PC-9 (cell line): ENCODE results near the gene CRYL1. TPM values are rescaled to one million over a fixed set of nuclear protein-coding genes. Genes with fewer than 3 reads are reported as not detected.

Experiments used
- BruUV-seq: library from RNA; stranded (reverse); fragments of 400-500 nt; replicated peaks from 2 replicates; lab custom pipeline; 2021; lab: Mats Ljungman, UMichigan
- CTCF ChIA-PET: fragments of 300-600 bp; sonication (Branson Sonifier 250); formaldehyde crosslinking; loops from one replicate; lab custom pipeline; 2022; ENCODE audit warnings: antibody characterized with exemption; lab: Charles Lee
- POLR2A ChIA-PET: fragments of 300-600 bp; sonication (Branson Sonifier 250); formaldehyde crosslinking; loops from one replicate; lab custom pipeline; 2022; ENCODE audit warnings: antibody characterized with exemption; ENCODE audit not compliant: unreplicated experiment; lab: Charles Lee
- DNase-seq, 2 experiments: peaks; one replicate each; pipeline versions ENCODE4 v3.0.0 to v3.0.0-alpha.2; 2015 to 2022; ENCODE audit warnings: mixed read lengths in 1 of 2
- H2AFZ ChIP-seq: fragments of 200-600 bp; sonication (generic); 2 replicates; pipeline ENCODE4 v1.8.1; 2017; ENCODE audit warnings: antibody characterized with exemption
- H3F3A ChIP-seq: fragments of 200-600 bp; sonication (generic); 2 replicates; pipeline ENCODE4 v1.8.1; 2017; ENCODE audit warnings: antibody characterized with exemption, mild to moderate bottlenecking, low read depth; ENCODE audit not compliant: insufficient read depth
- H3K27ac ChIP-seq: fragments of 200-600 bp; sonication (generic); 2 replicates; pipeline ENCODE4 v1.6.1; 2016; ENCODE audit warnings: mixed run types
- H3K27me3 ChIP-seq: fragments of 200-600 bp; sonication (generic); 2 replicates; pipeline ENCODE4 v1.6.1; 2016; ENCODE audit warnings: low read depth, mixed run types; ENCODE audit not compliant: insufficient read depth
- H3K36me3 ChIP-seq: fragments of 200-600 bp; sonication (generic); 2 replicates; pipeline ENCODE4 v1.6.1; 2016; ENCODE audit warnings: low read depth, mixed run types
- H3K4me1 ChIP-seq: fragments of 200-600 bp; sonication (generic); replicated peaks from 2 replicates; pipeline ENCODE4 v1.6.1; 2016; ENCODE audit warnings: mixed run types; ENCODE audit not compliant: insufficient read depth
- H3K4me2 ChIP-seq: fragments of 200-600 bp; sonication (generic); 2 replicates; pipeline ENCODE4 v1.6.1; 2017; ENCODE audit warnings: mixed run types
- H3K4me3 ChIP-seq: fragments of 200-600 bp; sonication (generic); 2 replicates; pipeline ENCODE4 v1.6.1; 2016; ENCODE audit warnings: mixed run types
- H3K79me2 ChIP-seq: fragments of 200-600 bp; sonication (generic); 2 replicates; pipeline ENCODE4 v1.6.1; 2017; ENCODE audit warnings: low read depth, mixed run types
- H3K9me2 ChIP-seq: fragments of 200-600 bp; sonication (generic); 2 replicates; pipeline ENCODE4 v1.8.1; 2017; ENCODE audit warnings: mild to moderate bottlenecking; ENCODE audit not compliant: insufficient read depth
- H3K9me3 ChIP-seq: fragments of 200-600 bp; sonication (generic); 2 replicates; pipeline ENCODE4 v1.8.1; 2016; ENCODE audit warnings: low read depth; ENCODE audit not compliant: insufficient read depth
- H4K20me1 ChIP-seq: fragments of 200-600 bp; sonication (generic); 2 replicates; pipeline ENCODE4 v1.8.1; 2017; ENCODE audit not compliant: insufficient read depth
- EZH2 ChIP-seq: fragments of 200-600 bp; sonication (generic); IDR thresholded peaks from 2 replicates; pipeline ENCODE4 v1.8.0; 2017; ENCODE audit warnings: antibody characterized with exemption, low read depth
- intact Hi-C: fragments of 100-400 bp; cut with micrococcal nuclease; formaldehyde crosslinking; loops from one replicate; pipeline ENCODE4 v1.10.0; 2022; ENCODE audit not compliant: unreplicated experiment
- total RNA-seq: library from RNA; stranded (reverse); gene quantifications from 2 replicates; pipeline ENCODE4 v1.2.3, GENCODE V29; 2021
- TF ChIP-seq, protein P1 (sequence below): fragments of 200-600 bp; sonication (generic); conservative IDR thresholded peaks from 2 replicates; pipeline ENCODE4 v1.6.1; 2017; ENCODE audit warnings: mixed run types, antibody characterized with exemption, mild to moderate bottlenecking, moderate library complexity

Gene CRYL1
- total RNA-seq, 1 experiment from 2014 or later, result 8.7 TPM

DNA sequence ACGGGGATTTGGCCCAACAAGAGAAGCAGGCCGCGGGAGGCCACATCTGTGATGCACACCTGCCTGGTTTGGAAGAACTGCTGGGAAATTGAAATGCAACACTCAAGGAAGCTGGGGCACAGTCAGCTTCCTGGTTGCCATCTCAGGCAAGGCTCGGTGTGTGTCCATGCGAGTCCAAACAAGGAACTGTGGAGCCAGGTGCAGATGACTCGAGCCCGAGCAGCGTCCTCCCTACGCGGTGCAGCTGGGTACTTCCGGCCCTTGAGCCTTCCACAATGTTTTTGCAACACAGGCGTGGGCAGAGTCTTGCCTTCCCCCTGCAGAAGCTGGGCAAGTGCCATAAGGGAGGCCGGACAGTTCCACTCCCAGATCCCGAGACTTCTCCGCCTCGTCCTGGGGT, 94.6 kb downstream of the CRYL1 start:
- BruUV-seq, result no TSS peak
- Histone ChIP-seq H3K27ac (no peak overlapping the region), H3F3A (no peaks in the 10 kb centered on the region), H3K27me3 (no peaks in the 10 kb centered on the region), H2AFZ (no peak overlapping the region), H4K20me1 (no peaks in the 10 kb centered on the region), H3K4me3 (no peak overlapping the region), H3K4me1 (no peaks in the 10 kb centered on the region), H3K79me2 (no peaks in the 10 kb centered on the region), H3K4me2 (no peak overlapping the region), H3K36me3 (no peaks in the 10 kb centered on the region), H3K9me3 (no peaks in the 10 kb centered on the region), H3K9me2 (no peaks in the 10 kb centered on the region)
- intact Hi-C loops, result no loop called here
- CTCF ChIA-PET, result no interaction called here
- TF ChIP-seq EZH2, result no peak
- POLR2A ChIA-PET, result interaction anchor here (0.5 kb wide), 1 partner anchor 277 kb away, joined by 28 read pairs; no protein-coding TSS in a partner anchor
- peak in 1 of 2 experiments; percentile 27 for DNase-seq

DNA sequence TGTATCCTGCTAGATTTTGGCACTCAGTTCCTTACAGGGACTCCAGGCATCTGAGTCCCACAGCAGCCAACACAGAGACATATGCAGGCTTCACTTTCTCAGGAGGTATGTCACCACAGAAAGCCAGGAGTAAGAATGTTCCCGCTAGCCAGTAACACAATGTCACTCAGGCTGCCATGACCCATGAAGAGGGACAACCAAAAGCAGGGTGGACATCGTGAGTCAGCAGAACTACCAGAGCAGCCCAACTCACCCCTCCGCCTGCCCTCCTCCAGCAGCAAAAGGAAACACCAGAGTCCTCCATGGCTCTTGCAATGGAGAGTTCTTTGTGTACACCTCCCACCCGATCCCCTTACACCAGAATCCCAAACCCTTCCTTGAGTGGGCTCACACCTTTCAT, 95.4 kb downstream of the CRYL1 start:
- no peaks in the 10 kb centered on the region for H3K9me3 ChIP-seq
- intact Hi-C loops, result no loop called here
- H3K36me3 ChIP-seq, result no peaks in the 10 kb centered on the region
- DNase-seq, result peak in 1 of 2 experiments; percentile 31
- H2AFZ ChIP-seq, result no peak overlapping the region
- ChIA-PET POLR2A (no interaction called here), CTCF (no interaction called here)
- H3K4me3 ChIP-seq, result no peak overlapping the region
- no peak overlapping the region for H3K27ac ChIP-seq
- H3F3A ChIP-seq, result no peaks in the 10 kb centered on the region
- H3K4me2 ChIP-seq, result no peak overlapping the region
- H3K79me2 ChIP-seq, result no peaks in the 10 kb centered on the region
- H3K4me1 ChIP-seq, result no peaks in the 10 kb centered on the region
- BruUV-seq, result no TSS peak
- no peaks in the 10 kb centered on the region for H3K27me3 ChIP-seq
- H4K20me1 ChIP-seq, result no peaks in the 10 kb centered on the region
- TF ChIP-seq, protein P1, sequence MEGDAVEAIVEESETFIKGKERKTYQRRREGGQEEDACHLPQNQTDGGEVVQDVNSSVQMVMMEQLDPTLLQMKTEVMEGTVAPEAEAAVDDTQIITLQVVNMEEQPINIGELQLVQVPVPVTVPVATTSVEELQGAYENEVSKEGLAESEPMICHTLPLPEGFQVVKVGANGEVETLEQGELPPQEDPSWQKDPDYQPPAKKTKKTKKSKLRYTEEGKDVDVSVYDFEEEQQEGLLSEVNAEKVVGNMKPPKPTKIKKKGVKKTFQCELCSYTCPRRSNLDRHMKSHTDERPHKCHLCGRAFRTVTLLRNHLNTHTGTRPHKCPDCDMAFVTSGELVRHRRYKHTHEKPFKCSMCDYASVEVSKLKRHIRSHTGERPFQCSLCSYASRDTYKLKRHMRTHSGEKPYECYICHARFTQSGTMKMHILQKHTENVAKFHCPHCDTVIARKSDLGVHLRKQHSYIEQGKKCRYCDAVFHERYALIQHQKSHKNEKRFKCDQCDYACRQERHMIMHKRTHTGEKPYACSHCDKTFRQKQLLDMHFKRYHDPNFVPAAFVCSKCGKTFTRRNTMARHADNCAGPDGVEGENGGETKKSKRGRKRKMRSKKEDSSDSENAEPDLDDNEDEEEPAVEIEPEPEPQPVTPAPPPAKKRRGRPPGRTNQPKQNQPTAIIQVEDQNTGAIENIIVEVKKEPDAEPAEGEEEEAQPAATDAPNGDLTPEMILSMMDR, result no peak
- no peak for TF ChIP-seq EZH2
- H3K9me2 ChIP-seq, result no peaks in the 10 kb centered on the region

DNA sequence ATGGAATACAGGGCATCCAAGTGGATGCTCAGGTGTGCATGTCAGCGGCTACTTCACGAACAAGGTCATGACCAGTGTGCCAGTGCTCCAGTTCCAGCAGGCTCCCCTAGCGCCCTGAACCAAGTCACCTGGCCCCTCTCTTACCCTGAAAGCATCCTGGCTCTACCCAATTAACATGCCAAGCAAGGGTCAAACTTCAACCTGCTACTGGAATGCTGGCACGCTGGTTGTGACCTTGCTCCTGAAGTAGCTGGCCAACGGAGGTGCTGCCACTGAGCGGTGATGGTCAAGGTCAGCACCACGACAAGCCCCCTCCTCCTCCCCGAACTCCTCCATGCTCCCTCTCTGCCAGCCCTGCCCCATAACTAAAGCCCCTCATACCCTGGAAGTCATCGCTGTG, 96.0 kb downstream of the CRYL1 start:
- no TSS peak for BruUV-seq
- no peak overlapping the region for H2AFZ ChIP-seq
- CTCF ChIA-PET, result no interaction called here
- H3K27me3 ChIP-seq, result no peaks in the 10 kb centered on the region
- no peaks in the 10 kb centered on the region for H4K20me1 ChIP-seq
- intact Hi-C loops, result no loop called here
- H3K27ac ChIP-seq, result no peak overlapping the region
- no peak overlapping the region for H3K4me3 ChIP-seq
- TF ChIP-seq, protein P1, result no peak
- no peak for TF ChIP-seq EZH2
- H3K9me3 ChIP-seq, result no peaks in the 10 kb centered on the region
- no peaks in the 10 kb centered on the region for H3K36me3 ChIP-seq
- no peaks in the 10 kb centered on the region for H3K4me1 ChIP-seq
- H3K79me2 ChIP-seq, result no peaks in the 10 kb centered on the region
- H3K4me2 ChIP-seq, result no peak overlapping the region
- no peak for DNase-seq
- POLR2A ChIA-PET, result no interaction called here
- no peaks in the 10 kb centered on the region for H3K9me2 ChIP-seq
- no peaks in the 10 kb centered on the region for H3F3A ChIP-seq
